Mucosa of stomach (tissue), 1 donor: ENCODE data around the gene SLC38A10.

Experiments
- H3K27me3 ChIP-seq: one replicate; pipeline ENCODE4 v1.7.0; 2013; ENCODE audit warnings: mild to moderate bottlenecking, low read length; ENCODE audit not compliant: control insufficient read depth, insufficient read depth
- H3K36me3 ChIP-seq: one replicate; pipeline ENCODE4 v1.7.0; 2013; ENCODE audit warnings: low read length; ENCODE audit not compliant: control insufficient read depth, insufficient read depth
- H3K4me1 ChIP-seq: one replicate; pipeline ENCODE4 v1.7.0; 2013; ENCODE audit warnings: mild to moderate bottlenecking, low read length; ENCODE audit not compliant: control insufficient read depth, insufficient read depth
- H3K4me3 ChIP-seq: one replicate; pipeline ENCODE4 v1.7.0; 2013; ENCODE audit warnings: low read length
- H3K9ac ChIP-seq: one replicate; pipeline ENCODE4 v1.7.0; 2013; ENCODE audit warnings: mild to moderate bottlenecking, low read length, moderate library complexity
- H3K9me3 ChIP-seq: one replicate; pipeline ENCODE4 v1.7.0; 2013; ENCODE audit warnings: mild to moderate bottlenecking, low read length, moderate library complexity; ENCODE audit not compliant: control insufficient read depth
- donor health status: Pancreatic carcinoma.

SLC38A10 gene

GRCh38 chr17:81328489-81328888 lies 33.4 kb upstream of the SLC38A10 start:
- peaks cover 29% of the 10 kb centered on the region for H3K4me1 ChIP-seq

GRCh38 chr17:81325714-81326358 lies 30.7 kb upstream of the SLC38A10 start:
- Histone ChIP-seq H3K36me3 (no peaks in the 10 kb centered on the region), H3K4me1 (peaks cover 29% of the 10 kb centered on the region), H3K4me3 (no peak overlapping the region), H3K9ac (no peak overlapping the region), H3K9me3 (no peaks in the 10 kb centered on the region), H3K27me3 (peaks cover 3% of the 10 kb centered on the region)

More at GRCh38 chr17:81328489-81328888, 33.4 kb upstream of the SLC38A10 start:
- no peak overlapping the region for H3K4me3 ChIP-seq
- H3K27me3 ChIP-seq = peaks cover 14% of the 10 kb centered on the region
- no peaks in the 10 kb centered on the region for H3K36me3 ChIP-seq
- H3K9me3 ChIP-seq = no peaks in the 10 kb centered on the region
- no peak overlapping the region for H3K9ac ChIP-seq

GRCh38 chr17:81324851-81325713 lies 30.0 kb upstream of the SLC38A10 start:
- no peaks in the 10 kb centered on the region for H3K36me3 ChIP-seq
- no peak overlapping the region for H3K4me3 ChIP-seq
- H3K9ac ChIP-seq = no peak overlapping the region
- H3K27me3 ChIP-seq = peaks cover 2% of the 10 kb centered on the region
- H3K4me1 ChIP-seq = peaks cover 21% of the 10 kb centered on the region
- H3K9me3 ChIP-seq = no peaks in the 10 kb centered on the region

GRCh38 chr17:81324177-81324850 lies 29.2 kb upstream of the SLC38A10 start:
- H3K4me3 ChIP-seq = no peak overlapping the region
- H3K9ac ChIP-seq = no peak overlapping the region
- H3K36me3 ChIP-seq = no peaks in the 10 kb centered on the region
- H3K27me3 ChIP-seq = peaks cover 2% of the 10 kb centered on the region
- H3K4me1 ChIP-seq = peaks cover 14% of the 10 kb centered on the region
- no peaks in the 10 kb centered on the region for H3K9me3 ChIP-seq

GRCh38 chr17:81323411-81323868 lies 28.3 kb upstream of the SLC38A10 start:
- H3K9me3 ChIP-seq = no peaks in the 10 kb centered on the region
- no peaks in the 10 kb centered on the region for H3K36me3 ChIP-seq
- no peak overlapping the region for H3K4me3 ChIP-seq
- peaks cover 5% of the 10 kb centered on the region for H3K4me1 ChIP-seq
- peaks cover 2% of the 10 kb centered on the region for H3K27me3 ChIP-seq
- H3K9ac ChIP-seq = no peak overlapping the region

- no peaks in the 10 kb centered on the region for H3K36me3 ChIP-seq
- H3K9ac ChIP-seq = no peak overlapping the region
- no peak overlapping the region for H3K4me3 ChIP-seq
- no peaks in the 10 kb centered on the region for H3K9me3 ChIP-seq
- H3K4me1 ChIP-seq = peaks cover under 1% of the 10 kb centered on the region
- peaks cover 2% of the 10 kb centered on the region for H3K27me3 ChIP-seq
Measured at GRCh38 chr17:81323083-81323369, 27.9 kb upstream of the SLC38A10 start.

- H3K36me3 ChIP-seq = no peaks in the 10 kb centered on the region
- no peak overlapping the region for H3K4me3 ChIP-seq
- no peaks in the 10 kb centered on the region for H3K9me3 ChIP-seq
- no peak overlapping the region for H3K9ac ChIP-seq
- H3K4me1 ChIP-seq = no peaks in the 10 kb centered on the region
- peaks cover 2% of the 10 kb centered on the region for H3K27me3 ChIP-seq
Measured at GRCh38 chr17:81322271-81323082, 27.4 kb upstream of the SLC38A10 start.

GRCh38 chr17:81317961-81318605 lies 23.0 kb upstream of the SLC38A10 start:
- H3K36me3 ChIP-seq = no peaks in the 10 kb centered on the region
- no peaks in the 10 kb centered on the region for H3K9me3 ChIP-seq
- H3K27me3 ChIP-seq = peaks cover 2% of the 10 kb centered on the region
- no peak overlapping the region for H3K9ac ChIP-seq
- H3K4me1 ChIP-seq = no peaks in the 10 kb centered on the region
- no peak overlapping the region for H3K4me3 ChIP-seq

GRCh38 chr17:81317530-81317821 lies 22.4 kb upstream of the SLC38A10 start:
- no peaks in the 10 kb centered on the region for H3K4me1 ChIP-seq
- H3K9me3 ChIP-seq = no peaks in the 10 kb centered on the region
- H3K4me3 ChIP-seq = no peak overlapping the region
- H3K9ac ChIP-seq = no peak overlapping the region
- H3K27me3 ChIP-seq = peaks cover 2% of the 10 kb centered on the region
- no peaks in the 10 kb centered on the region for H3K36me3 ChIP-seq

- Histone ChIP-seq H3K9ac (no peak overlapping the region), H3K9me3 (no peaks in the 10 kb centered on the region)
Measured at GRCh38 chr17:81315885-81316391, 20.8 kb upstream of the SLC38A10 start.

GRCh38 chr17:81315129-81315884 lies 20.2 kb upstream of the SLC38A10 start:
- H3K4me3 ChIP-seq = no peak overlapping the region
- no peaks in the 10 kb centered on the region for H3K27me3 ChIP-seq
- no peaks in the 10 kb centered on the region for H3K36me3 ChIP-seq
- no peak overlapping the region for H3K9ac ChIP-seq
- no peaks in the 10 kb centered on the region for H3K9me3 ChIP-seq
- H3K4me1 ChIP-seq = peaks cover under 1% of the 10 kb centered on the region

More at GRCh38 chr17:81315885-81316391, 20.8 kb upstream of the SLC38A10 start:
- no peaks in the 10 kb centered on the region for H3K36me3 ChIP-seq
- H3K27me3 ChIP-seq = no peaks in the 10 kb centered on the region
- no peak overlapping the region for H3K4me3 ChIP-seq
- H3K4me1 ChIP-seq = no peaks in the 10 kb centered on the region
